Stimulated activated CD8-positive, alpha-beta memory T cell treated with anti-CD3 and anti-CD28 coated beads, Interleukin-7, amount 100 ng/mL, for 24 hours (primary cell): Measurements from ENCODE around the gene KLC1.

Experiments
- DNase-seq: peaks from one replicate; pipeline ENCODE4 v3.0.0-alpha.2; 2020; ENCODE audit warnings: low read depth

The KLC1 gene

DNA sequence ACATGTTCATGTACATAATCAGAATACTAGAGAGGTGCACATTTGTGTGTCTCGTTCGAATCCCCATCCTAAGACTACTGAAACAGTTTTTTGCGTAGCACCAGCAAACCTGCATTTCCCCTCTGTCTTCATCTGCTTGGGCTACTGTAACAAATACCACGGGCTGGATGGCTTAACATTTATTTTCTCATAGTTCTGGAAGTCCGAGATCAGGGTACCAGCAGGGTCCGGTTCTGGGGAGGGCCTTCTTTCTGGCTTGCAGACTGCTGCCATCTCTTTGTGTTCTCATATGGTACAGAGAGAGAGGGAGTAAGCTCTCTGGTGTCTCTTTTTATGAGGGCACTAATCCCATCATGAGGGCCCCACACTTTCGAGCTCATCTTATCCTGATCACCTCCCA lies 30.6 kb downstream of the KLC1 start:
- DNase-seq = no peak

DNA sequence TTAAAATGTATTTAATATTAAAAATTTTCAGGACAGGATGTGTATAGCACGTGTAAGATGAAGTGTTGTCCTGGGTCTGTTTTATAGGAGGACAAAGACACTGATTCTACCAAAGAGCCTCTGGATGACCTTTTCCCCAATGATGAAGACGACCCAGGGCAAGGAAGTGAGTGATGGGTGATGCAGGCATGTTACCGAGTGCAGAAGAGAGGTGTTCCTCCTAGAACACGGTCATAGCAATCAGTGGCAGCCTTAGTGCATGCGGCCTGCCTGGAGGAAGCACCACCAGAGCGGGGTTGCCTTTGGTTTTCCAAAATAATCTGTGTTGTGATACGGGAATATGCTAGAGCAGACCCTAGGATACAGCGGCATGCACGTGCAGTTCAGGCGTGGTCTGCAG lies 33.0 kb downstream of the KLC1 start:
- DNase-seq = no peak

- no peak for DNase-seq
Observed at GRCh38 chr14:103662591-103662990, 33.6 kb downstream of the KLC1 start.

DNA sequence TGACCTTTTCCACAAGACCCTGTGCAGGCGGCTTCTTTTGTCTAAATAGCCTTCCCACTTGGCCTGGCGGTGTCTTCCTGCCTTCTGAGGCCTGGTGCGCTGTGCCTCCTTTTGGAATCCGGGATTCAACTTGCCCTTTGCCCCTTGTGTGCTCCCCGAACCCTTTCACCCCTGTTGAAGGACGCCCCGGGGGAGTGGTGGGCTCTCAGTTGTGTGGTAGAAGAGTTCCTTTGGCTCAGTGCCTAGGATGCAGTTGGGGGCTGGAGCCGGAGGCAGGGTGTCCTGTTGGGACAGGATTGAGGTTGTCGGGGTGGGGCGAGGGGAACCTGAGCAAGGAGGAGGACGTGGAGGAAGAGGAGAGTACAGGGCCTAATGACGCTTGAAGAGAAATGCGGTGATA lies 34.5 kb downstream of the KLC1 start:
- no peak for DNase-seq

DNA sequence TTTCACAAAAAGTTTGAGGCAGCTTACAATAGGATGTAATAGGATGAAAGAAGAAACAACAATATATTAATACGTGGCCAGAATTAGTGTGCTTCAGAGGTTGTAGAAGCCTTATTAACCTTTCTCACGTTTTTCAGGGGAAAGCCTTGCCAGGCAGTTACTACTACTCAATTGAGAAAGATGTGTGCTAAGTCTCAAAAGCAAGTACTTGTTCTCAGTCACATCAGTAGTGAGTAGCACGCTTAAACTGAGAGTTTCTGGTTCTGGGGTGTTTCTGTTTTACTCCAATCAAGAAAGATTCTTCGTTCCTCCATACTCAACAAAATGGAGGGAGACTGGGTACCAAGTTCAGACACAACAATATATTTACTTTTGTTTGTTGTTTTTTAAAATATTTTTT lies 38.7 kb downstream of the KLC1 start:
- no peak for DNase-seq

- no peak for DNase-seq
Observed at GRCh38 chr14:103668117-103668516, 39.1 kb downstream of the KLC1 start.

- DNase-seq = no peak
Observed at GRCh38 chr14:103669370-103669769, 40.4 kb downstream of the KLC1 start.

GRCh38 chr14:103671911-103672310 lies 42.9 kb downstream of the KLC1 start:
- no peak for DNase-seq

DNA sequence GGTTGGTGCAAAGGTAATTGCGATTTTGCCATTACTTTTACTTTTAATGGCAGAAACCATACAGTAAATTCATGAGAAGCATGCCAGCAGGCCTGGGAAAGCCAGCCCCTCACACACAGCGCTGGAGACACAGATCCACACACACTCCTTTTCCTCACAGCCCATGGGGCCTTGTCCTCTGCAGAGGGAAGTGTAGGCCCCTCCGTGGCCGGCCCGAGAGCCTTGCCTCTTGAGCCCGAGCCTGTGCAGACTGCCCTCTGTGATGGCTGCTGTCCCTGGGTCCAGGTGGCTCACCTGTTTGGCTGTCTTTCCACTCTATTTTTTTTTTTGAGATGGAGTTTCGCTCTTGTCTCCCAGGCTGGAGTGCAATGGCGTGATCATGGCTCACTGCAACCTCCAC lies 46.9 kb downstream of the KLC1 start:
- no peak for DNase-seq

DNA sequence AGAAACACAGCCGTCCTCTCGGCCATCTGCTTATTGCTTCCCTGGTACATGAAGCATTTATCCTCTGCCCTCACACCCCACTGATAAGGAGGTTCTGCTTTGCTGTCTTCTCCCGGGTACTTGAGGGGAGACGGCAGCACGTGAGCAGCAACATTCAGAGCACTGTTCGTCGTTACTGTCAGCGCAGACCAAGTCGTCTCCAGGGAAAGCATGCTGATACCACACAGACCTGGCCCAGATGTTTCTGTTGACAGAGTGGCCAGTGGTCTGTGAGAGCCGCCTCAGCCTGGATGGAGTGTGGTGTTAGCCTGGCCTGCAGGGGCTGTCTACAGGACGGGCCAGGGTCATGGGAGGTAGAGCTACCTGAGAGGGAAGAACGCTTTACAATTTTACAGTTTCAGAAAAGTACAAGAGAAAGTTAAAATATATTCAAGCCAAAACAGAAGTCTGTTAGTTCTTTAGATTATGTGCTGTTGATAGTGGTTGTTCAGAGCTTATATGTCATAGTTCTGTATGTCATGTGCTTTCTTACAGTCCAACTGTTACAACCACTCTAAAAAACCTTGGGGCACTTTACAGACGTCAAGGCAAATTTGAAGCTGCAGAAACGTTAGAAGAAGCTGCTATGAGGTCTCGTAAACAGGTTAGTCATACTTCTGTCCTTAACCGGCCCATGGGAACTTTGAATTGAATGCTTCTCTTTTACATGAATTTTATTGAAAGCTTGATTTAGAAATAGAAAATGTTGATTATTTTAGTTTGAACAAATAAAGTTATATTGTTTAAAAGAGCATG lies 48.1 kb downstream of the KLC1 start:
- no peak for DNase-seq

DNA sequence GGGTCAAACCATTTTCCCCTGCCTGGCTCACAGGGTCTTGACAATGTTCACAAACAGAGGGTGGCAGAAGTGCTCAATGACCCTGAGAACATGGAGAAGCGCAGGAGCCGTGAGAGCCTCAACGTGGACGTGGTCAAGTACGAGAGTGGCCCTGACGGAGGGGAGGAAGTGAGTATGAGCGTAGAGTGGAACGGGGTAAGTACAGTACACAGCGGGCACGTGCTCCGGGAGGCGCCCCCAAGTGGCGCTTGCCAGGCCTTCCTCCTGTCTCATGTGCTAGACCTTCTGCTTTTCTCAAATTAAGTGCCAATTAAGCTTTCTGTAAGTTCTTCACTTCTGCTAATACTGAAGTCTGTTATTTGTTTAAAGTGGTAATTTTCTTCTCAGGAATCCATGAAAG lies 50.3 kb downstream of the KLC1 start:
- peak; percentile 12 for DNase-seq

- no peak for DNase-seq
Observed at GRCh38 chr14:103680491-103681231, 51.6 kb downstream of the KLC1 start.

DNA sequence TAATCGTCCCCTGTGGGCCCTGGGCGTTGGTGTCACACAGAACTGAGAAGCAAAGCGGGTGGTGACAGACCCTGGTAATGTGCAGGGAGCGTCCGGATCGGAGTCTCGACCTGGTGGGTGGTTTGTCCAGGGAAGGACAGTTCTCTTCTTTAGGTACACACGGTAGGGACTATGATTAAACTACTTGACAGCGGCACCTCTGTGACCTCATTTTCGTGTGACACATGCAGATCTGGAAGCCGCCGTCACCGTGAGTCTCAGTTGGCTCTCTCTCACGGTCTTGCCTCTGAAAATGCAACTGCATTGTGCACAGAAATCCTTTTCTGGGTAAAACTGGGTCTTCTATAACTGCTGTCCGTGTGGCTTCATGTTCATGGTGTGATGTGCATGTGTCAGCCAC lies 54.1 kb downstream of the KLC1 start:
- DNase-seq = no peak

DNA sequence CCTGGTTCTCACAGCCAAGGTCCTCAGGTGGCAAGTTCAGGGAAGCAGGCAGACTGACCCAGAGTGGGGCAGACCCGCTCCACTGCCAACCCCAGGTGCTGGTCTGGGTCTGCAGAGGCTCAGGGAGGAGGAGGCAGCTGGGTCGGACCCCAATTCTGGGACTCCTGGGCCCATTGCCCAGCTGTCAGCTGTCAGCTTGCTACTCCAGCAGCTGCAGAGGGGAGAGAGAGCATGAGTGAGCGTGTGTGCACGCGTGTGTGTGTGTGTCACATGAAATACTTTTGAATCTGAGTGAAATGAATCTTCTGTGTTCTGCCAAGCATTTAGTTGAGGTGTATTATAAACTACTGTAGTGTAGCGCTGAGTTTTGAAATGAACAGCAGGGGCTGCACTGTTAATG lies 55.5 kb downstream of the KLC1 start:
- no peak for DNase-seq

GRCh38 chr14:103684871-103685270 lies 55.9 kb downstream of the KLC1 start:
- no peak for DNase-seq

DNA sequence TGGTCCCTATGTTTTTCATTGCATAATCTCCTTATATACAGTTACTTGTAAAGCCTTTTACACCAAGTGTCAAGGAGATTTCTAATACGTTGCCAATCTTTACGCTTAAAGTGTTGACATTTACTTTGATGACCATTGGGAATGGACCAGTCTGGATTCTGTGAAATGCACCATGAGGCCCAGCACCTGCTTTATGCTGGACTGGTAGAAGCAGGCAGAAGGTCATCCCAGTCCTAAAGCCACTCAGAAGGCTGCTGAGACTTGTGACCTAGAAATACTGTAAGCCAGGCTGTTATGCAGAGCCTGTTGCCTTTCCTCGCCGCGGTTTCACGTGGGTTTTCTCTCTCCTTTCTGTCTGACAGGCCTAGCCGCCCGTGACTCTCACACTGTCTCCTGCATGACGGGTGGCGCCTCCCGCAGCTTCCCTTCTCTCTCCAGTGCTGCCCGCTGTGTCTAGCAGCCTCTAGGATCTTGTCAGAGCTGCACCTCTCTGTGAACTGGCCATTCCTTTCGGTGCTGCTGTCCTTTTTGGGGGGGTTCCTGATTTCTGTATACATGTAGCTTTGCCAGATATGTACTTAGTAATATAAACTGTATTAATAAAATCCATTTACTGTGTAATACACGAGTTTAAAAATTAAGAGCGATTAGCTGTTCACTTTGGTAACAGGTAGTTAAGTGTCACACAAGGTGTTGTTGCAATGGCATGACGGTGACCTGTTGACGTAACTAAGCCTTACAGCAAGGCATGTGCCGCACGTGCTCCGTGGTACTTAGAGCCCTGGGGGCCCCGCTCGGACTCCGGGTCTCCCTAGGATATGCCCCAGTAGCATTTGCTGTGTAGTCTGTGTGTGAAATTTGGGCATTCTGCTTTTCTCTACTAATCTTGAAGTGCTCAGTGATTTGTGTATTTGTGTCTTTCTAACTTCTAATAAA lies 56.5 kb downstream of the KLC1 start:
- no peak for DNase-seq

DNA sequence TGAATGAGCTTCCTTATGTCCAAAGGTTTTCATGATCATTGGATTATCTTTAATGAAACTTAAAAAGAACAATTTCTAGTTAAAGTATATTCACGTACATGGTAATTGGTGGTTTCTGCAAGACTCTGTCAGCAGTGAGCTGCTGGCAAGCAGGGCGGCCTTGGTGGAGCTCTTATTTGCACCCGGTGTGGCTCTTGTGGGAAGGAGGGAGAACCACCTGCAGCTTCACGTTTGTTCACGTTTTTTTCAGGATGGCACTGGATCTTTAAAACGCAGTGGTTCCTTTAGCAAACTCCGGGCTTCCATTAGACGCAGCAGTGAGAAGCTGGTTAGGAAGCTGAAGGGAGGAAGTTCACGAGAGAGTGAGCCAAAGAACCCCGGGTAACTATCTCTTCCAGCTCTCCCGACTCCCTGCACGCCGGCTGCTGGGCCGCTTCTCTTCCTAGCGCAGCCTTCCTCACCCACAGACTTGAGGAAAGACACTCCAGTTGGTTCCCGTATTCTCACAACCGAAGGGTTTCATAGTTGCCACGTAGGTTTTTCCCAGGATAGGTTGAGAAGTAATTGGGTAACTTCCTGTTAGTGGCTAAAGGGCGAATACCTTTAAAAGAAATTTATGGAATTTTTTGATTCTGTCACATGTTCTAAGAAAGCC lies 57.9 kb downstream of the KLC1 start:
- no peak for DNase-seq

DNA sequence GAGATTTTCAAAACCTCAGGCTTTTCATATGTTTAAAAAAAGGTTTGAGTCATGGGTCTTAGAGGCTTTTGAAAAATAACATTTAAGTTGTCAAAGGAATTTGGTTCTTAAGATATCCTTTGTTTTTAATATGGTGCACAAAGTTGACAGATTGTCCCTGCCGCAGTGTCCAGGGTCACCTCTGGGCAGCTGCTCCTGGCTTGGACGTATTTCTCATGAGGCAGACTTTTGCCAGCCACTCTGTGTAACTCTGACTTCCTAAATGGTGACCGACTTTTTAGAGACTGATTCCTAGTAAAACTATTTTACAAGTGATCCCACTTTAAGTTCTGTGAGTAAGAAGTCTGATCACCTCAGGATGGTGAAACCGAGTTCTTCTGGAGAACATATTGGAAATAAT lies 58.7 kb downstream of the KLC1 start:
- DNase-seq = no peak

- DNase-seq = no peak
Observed at GRCh38 chr14:103688441-103688840, 59.4 kb downstream of the KLC1 start.

DNA sequence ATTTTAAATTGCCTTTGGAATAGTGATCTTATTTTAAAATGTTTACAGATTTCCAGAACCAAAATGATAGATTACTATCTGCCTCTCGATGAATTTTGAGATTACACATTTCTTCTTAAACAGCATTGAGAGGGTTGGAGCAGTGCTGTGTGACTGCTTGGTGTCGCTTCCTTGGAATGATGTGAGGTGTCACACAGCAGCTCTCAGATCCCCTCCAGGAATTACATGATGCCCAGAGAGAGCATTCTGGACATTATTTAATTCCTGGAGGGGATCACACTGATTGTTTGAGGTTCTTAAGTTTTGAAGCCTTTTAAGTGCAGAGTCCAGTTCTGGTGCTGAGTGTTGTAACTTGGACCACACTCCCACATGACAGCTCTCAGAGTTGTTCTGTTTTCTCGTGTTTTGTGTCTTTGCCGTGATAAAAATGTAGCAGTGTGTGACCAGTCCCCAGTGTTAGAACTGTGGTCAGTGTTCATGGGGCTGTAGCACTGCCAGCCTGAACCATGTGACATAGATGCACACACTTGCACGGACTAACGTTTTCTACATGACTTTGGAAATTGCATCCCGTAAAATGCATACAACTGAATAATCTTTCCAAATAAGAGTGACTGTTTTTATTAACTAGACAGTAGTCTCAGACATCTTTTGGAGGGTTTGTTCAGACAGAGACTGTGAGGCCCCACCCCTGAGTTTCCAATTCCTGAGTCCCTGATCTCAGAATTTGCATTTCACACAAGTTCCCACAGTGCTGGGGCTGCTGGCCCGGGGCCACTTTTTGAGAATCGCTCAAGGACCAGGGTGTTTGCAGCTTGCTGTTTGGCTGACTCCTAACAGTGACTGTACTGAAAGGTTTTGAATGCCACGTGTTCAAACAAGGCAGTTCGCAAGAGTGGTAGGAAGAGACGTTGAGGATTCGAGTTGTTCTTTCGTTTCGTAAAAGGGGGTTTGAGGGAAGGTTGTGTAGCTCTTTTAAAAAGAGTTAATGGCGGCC lies 60.2 kb downstream of the KLC1 start:
- no peak for DNase-seq

- DNase-seq = no peak
Observed at GRCh38 chr14:103690332-103690731, 61.3 kb downstream of the KLC1 start.
